ENCODE measurements around the gene SRRM5. TPM values are rescaled to one million over a fixed set of nuclear protein-coding genes. Genes with fewer than 3 reads are reported as not detected.

Gene SRRM5
- total and polyA plus RNA-seq, 2 experiments from 2014 or later, result 0.08 TPM; not detected in 1

- H3K27me3 Mint-ChIP-seq (ENCODE audit: insufficient read depth, low read depth, poor library complexity), result peaks cover 9% of the 10 kb centered on the region
- ATAC-seq, result no peak
- Histone ChIP-seq H3K4me3 (no peak overlapping the region), H3K79me2 (replicated peaks; ENCODE audit: insufficient read depth) (no peaks in the 10 kb centered on the region), H3F3A (replicated peaks; ENCODE audit: low read depth) (0 out of 2 replicates have a peak, but pooled peaks cover 2% of the 10 kb centered on the region), H3K27ac (ENCODE audit: low read depth) (no peak overlapping the region), H3K36me3 (ENCODE audit: insufficient read depth) (no peaks in the 10 kb centered on the region; the same call in none of the 2 replicates), H4K20me1 (replicated peaks; ENCODE audit: insufficient read depth) (no peaks in the 10 kb centered on the region; the same call in 1 of the 2 replicates), H3K4me2 (no peak overlapping the region), H3K27me3 (ENCODE audit: insufficient read depth) (no peaks in the 10 kb centered on the region), H2AFZ (no peak overlapping the region), H3K9me2 (ENCODE audit: insufficient read depth) (no peaks in the 10 kb centered on the region), H3K4me1 (ENCODE audit: insufficient read depth) (no peaks in the 10 kb centered on the region; the same call in 1 of the 2 replicates)
- TF ChIP-seq REST (IDR thresholded peaks at IDR 0.05; ENCODE audit: unreplicated experiment) (no peak), STAT1 (IDR thresholded peaks at IDR 0.05; ENCODE audit: unreplicated experiment) (no peak), ZNF462 (CRISPR knock-in tag; IDR thresholded peaks at IDR 0.05) (no peak), ETS1 (IDR thresholded peaks at IDR 0.05) (no peak), POLR2AphosphoS5 (IDR thresholded peaks at IDR 0.05; ENCODE audit: low read depth) (no peak), EZH2phosphoT487 (IDR thresholded peaks at IDR 0.05; ENCODE audit: unreplicated experiment) (no peak), EZH2 (IDR thresholded peaks at IDR 0.05; ENCODE audit: low read depth, unreplicated experiment) (no peak), CTCF (conservative IDR thresholded peaks at IDR 0.05; ENCODE audit: low read depth in 2 of 2) (no peak), ZNF331 (CRISPR knock-in tag; IDR thresholded peaks at IDR 0.05; ENCODE audit: low read depth) (no peak), ZNF114 (CRISPR knock-in tag; IDR thresholded peaks at IDR 0.05) (no peak), JUNB (IDR thresholded peaks at IDR 0.05; ENCODE audit: unreplicated experiment) (no peak), NANOG (IDR thresholded peaks at IDR 0.05; ENCODE audit: borderline replicate concordance) (no peak)
- peaks cover 22% of the 10 kb centered on the region for H3K9me3 Mint-ChIP-seq
- no peaks in the 10 kb centered on the region for H3K4me1 Mint-ChIP-seq
- no peak for DNase-seq (ENCODE audit: low spot score)
- H3K4me3 Mint-ChIP-seq, result no peak overlapping the region
- peaks cover 59% of the 10 kb centered on the region for H3K36me3 Mint-ChIP-seq (ENCODE audit: low read depth)
- no peak overlapping the region for H3K27ac Mint-ChIP-seq
These were observed 36.7 kb downstream of the SRRM5 start for GRCh38 chr19:43648633-43649032.
